GM18526 (cell line): ENCODE measurements around the gene EPB41L4A.

ENCODE experiments used
- POLR2A ChIP-seq: IDR thresholded peaks from 3 replicates; pipeline ENCODE4 v1.6.1; 2011; ENCODE audit not compliant: insufficient read length; ENCODE audit errors: extremely low read depth

The EPB41L4A gene

DNA sequence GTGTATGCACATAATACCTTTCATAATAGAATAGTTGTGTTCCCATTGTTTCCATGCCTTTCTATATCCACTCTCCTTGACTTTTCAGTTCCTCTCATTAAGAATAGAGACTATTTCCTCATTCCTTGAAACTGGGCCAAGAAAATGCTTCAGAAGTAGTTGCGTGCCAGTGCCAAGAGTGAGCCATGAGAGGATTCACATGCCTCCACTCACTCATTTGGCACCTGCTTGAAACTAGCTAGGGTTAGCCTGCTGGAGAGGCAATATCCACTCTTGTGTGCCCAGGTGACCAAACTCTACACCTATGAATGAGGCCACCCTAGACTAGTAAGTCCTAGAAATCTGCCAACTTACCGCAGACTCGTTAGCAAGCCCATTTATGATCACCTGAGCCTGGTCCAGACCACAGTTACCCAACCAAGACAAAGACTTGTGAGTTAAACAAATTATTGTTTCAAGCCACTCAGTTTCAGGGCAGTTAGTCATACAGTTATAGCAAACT lies 276.3 kb downstream of the EPB41L4A start:
- no peak for TF ChIP-seq POLR2A

DNA sequence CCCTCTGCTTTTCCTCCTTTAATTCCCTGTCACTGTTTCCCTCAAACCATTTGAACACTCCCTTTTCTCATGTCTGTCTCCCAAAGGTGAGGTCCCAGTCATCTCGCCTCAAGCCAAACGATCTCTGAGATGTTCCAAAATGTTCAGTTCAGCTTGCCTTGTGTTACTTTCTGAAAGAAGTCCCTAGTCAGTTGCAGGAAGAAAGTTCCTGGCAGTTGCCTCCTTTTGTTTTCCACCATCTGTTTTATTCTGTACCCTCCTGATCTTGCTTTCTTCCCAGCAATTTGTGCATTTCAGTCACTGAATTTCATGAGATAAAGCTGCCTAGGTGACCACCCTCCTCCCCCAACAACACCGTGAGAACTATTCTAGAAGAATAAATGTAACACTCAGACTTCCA lies 277.5 kb downstream of the EPB41L4A start:
- TF ChIP-seq POLR2A: no peak

DNA sequence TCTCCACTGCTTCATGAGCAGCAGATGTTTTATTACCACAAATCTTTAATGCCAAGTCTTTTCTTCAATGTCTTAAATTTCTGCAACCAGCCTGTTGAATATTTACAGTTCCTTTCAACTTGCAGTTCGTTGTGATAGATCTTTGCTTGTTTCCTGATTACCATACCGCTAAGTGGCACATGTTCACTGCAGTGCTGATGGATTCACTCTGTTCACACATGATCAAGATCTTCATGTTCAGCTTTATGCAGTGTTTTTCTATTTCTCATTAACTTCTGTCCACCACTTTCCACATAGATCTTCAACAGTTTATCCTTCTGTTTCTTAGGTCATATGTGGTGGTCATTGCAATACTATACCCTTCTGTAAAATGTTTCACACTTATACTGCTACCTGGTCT lies 280.6 kb downstream of the EPB41L4A start:
- no peak for TF ChIP-seq POLR2A

DNA sequence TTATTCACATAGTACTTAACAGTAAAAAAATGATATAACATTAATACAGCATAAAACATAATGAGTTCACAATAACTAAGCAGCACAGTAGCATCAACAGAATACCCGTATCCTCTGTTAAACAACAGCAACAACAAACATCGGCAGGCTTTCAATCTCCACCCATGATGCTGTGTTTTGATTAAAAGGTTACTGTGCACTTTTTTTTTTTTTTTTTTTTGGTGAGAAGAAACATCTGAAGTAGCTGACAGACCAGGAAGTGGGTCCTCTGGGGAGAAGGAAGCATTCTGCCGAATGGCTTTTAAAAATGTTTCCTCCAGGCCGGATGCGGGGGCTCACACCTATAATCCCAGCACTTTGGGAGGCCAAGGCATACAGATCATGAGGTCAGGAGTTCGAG lies 282.3 kb downstream of the EPB41L4A start:
- TF ChIP-seq POLR2A: no peak

DNA sequence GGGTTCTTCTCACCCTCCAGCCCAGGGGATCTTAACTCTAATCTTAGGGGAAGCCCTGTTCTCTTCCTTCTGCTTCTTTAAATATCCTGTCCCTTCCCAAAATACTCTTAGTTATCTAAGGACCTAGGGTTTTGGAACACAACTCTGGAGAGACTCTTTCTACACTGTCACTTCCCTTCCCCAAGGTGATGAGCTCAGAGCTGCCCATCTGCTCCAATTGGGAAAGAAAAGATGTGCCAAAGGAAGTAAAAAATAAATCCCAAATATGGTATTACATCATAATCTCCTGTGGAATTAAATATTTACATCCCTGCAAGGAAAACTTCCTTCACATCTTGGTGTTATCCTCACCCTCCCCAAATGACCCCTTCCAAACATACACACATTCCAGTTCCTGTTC lies 291.2 kb downstream of the EPB41L4A start:
- no peak for TF ChIP-seq POLR2A

DNA sequence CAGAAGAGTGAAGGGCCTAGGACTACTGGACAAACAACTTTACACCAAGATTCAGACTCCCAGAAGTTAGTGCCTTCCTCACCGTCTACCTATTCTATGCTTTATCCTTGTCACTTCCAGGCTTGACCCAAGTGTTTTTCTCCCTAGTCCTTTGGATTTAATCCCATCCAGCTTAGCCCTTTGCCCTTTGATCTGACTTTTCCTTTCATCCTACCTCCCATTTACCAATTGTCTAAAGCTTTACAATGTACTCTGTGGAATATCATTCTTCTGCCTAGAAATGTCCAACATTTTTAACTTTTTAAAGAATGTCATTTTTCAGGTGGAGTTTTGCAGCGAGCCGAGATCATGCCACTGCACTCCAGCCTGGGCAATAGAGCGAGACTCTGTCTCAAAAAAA lies 292.1 kb downstream of the EPB41L4A start:
- no peak for TF ChIP-seq POLR2A

DNA sequence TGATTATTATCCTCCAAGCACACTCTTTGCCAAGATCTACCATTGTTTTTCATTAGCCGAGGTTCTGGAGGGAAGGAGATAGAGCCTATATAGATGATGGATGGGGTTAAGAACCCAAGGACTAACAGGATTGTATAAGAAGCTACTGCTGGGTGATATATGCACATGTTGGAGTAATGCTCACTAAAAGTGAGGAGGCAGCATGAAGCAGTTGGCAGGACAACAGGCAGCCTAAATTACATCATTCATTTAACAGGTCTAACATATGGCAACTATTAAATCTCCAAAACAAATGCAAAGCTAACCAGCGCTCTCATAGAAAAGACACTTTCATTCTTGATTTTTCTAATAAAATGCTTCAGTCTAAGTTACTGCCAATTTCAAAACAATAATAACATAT lies 293.2 kb downstream of the EPB41L4A start:
- no peak for TF ChIP-seq POLR2A

DNA sequence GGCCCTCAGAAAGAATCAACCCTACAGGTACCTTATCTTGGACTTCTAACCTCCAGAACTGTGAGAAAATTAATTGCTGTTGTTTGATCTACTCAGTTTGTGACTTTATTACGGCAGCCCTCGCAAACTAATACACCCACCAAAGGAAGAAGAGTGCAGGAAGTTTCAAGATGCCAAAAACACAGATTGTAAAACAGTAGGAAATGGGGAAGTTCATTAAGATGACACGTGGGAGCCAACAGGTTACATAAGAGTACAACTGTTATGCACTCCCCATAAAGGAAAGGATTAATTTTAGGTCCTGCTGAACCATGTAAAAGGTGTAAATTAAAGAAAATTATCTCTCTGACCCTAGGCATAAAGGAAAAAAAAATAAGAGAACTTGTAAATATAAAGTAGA lies 294.3 kb downstream of the EPB41L4A start:
- TF ChIP-seq POLR2A: no peak

DNA sequence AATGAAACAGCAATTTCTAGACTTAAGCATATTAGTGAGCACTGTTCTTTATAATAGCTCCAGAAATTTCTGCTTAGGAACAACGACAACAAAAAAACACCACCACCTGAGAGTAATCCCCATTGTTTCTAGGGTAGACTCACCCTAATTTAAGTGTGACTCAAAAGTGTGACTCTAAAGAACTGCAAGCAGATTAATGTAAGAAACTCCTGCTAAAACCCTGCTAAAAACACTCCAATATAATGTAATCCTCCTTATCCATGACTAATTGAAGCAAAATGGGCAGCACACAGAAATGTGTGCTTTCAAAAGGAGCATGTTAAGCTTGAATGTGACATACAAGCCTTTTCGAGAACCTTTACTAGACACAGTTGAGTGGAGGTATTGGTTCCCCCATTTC lies 296.0 kb downstream of the EPB41L4A start:
- TF ChIP-seq POLR2A: no peak

DNA sequence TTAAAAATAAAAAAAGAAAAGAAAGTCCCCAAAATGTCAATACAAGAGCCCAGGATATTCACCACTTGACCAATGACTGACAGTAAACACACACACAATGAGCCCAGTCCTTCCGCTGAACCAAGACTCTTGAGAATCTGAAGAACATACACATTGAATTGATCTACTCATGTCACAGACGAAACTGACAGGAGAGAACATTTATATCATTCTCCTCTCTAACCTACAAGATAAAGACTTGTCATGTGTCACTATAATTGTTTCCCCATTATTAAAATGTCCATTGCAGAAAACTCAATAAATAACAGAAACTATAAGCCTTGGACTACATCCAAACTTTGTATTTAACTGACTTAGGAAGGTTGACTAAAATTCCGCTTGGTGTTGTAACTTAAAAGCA lies 296.7 kb downstream of the EPB41L4A start:
- TF ChIP-seq POLR2A: no peak

DNA sequence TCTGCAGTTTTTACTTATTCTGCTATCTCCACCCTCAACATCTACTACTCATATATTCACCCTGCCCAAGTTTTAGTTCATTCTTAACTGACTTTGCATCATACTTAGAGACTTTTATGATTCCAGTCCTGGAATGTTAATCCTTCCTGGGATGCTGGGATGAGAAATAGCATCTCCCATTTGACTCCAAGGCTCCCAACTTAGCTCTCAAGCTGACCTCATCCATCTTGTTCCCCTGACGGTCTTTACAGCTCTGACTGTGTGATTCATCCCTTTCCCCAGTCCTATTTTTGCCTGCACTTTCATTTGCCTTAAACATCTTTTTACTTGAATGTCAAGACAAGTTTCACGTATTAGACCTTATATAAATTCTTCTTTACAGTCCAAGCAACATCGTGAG lies 297.8 kb downstream of the EPB41L4A start:
- TF ChIP-seq POLR2A: no peak

DNA sequence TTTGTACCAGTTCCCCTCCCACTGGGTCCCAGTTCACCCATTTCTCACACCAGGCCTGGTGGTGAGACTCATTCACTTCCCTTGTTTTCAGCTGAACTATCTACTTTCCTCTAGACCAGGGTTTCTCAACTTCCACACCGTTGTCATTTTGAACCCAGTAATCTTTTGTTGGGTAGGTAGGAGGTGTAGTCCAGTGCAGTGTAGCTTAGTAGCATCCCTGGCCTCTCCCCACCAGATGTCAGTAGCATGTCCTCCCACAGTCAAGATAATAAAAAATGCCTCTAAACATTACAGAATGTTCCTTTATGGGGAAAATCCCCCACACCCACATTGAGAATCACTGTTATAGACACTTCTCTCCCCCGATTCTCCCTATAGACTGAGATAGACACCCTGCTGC lies 299.1 kb downstream of the EPB41L4A start:
- TF ChIP-seq POLR2A: no peak

DNA sequence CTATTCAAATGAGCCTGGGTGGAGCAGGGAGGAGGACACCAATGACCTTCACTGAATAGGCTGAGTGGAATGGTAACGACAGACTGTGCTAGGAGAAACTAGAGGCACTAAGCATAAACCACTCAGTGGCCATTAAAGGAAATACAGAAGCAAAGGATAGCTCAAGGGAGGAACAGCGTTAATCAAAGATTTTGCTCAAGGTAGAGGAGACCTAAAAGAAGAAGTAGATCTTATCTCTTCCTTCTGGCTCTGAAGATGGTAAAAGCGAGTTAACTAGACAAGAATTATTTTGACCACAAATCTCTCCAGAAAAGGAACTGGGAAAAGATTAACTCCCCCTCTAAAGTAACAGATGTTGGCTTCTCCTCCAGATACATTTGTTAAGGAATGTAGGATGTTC lies 299.6 kb downstream of the EPB41L4A start:
- TF ChIP-seq POLR2A: no peak

DNA sequence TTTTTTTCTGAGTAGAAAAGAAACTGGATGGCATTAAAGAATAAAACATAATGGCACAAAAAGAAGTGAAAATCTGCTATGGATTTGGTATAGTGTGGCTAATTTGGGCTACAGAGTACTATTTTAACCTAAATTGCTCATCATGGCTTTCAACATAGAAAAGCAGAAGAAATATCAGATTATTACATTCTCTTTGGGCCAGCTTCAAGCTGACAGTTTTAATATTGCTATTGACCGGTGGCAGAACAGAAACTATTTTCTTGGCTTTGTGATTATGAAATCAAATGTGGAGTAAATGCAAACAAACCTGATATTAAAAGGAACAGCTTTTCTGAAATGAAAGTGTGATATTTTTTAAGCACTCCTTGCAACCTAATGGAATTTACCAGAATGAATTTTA lies 301.5 kb downstream of the EPB41L4A start:
- TF ChIP-seq POLR2A: no peak

DNA sequence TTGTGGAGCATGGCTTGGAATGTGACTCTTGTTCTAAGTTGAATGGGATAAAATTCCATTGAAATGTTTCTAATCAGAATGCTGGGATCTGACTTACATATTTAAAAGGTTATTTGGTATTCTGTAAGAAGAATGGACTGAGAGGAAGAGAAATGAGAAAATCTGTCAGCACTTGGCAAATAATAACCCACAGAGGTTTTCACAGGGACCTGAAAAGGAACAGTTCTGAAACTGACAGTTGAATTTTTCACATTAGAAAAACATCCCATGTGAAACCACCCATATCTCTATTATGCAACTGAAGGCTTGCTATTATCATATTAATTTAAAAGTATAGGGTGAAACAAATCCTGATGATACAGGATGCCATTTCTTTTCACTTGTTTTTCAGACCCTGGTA lies 302.7 kb downstream of the EPB41L4A start:
- TF ChIP-seq POLR2A: no peak

DNA sequence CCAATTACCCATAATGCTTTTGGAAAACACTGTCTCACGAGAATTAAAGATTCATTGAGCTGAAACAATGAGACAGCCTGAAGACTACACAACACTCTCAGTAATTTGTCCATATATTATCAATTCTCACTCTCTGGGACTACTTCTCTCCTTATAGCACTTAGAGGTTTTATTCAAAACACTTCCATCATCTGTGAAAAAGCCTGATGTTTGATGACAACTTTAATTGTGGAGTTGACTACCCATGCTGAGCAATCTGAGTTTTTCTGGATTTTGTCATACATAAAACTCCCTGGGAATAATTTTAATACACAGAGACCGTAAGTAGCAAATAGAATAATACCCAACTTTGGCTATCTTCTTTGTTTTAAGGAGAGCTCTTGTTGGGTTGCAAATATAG lies 305.5 kb downstream of the EPB41L4A start:
- no peak for TF ChIP-seq POLR2A
